H1 (cell line): ENCODE measurements around the gene ABCA1. TPM values are rescaled to one million over a fixed set of nuclear protein-coding genes. Genes with fewer than 3 reads are reported as not detected.

ENCODE experiments used
- CTCF ChIA-PET: fragments of 300-600 bp; sonication (Branson Sonifier 250); formaldehyde crosslinking; loops from one replicate; lab custom pipeline; 2021; ENCODE audit not compliant: partially characterized antibody; lab: Charles Lee
- POLR2A ChIA-PET: fragments of 300-600 bp; sonication (Branson Sonifier 250); formaldehyde crosslinking; loops from one replicate; lab custom pipeline; 2021; ENCODE audit warnings: inconsistent platforms; ENCODE audit not compliant: partially characterized antibody; lab: Charles Lee
- DNase-seq, 2 experiments: peaks; one replicate each; pipeline versions ENCODE4 v3.0.0 to v3.0.0-alpha.2; 2010 to 2022; ENCODE audit warnings: low spot score in 2 of 2, low read depth in 1 of 2, mixed read lengths in 1 of 2
- FAIRE-seq: peaks from 2 replicates; lab custom pipeline; 2011; peaks lifted over from hg19 to GRCh38; lab: Jason Lieb, UNC
- H2AFZ ChIP-seq: 2 replicates; pipeline ENCODE4 v1.8.1; 2012; ENCODE audit warnings: low read length, inconsistent platforms
- H2AK5ac ChIP-seq: 2 replicates; pipeline ENCODE4 v1.6.1; 2013; ENCODE audit warnings: low read depth, low read length
- H2BK120ac ChIP-seq: replicated peaks from 2 replicates; pipeline ENCODE3; 2013; ENCODE audit warnings: low read depth, low read length, inconsistent platforms
- H2BK12ac ChIP-seq: 2 replicates; pipeline ENCODE4 v1.6.1; 2013; ENCODE audit warnings: low read depth, low read length
- H2BK15ac ChIP-seq: 2 replicates; pipeline ENCODE4 v1.6.1; 2013; ENCODE audit warnings: low read length
- H2BK20ac ChIP-seq: 2 replicates; pipeline ENCODE4 v1.6.1; 2013; ENCODE audit warnings: low read length
- H2BK5ac ChIP-seq: 2 replicates; pipeline ENCODE4 v1.6.1; 2013; ENCODE audit warnings: low read depth, low read length
- H3K14ac ChIP-seq: 2 replicates; pipeline ENCODE4 v1.6.1; 2013; ENCODE audit warnings: inconsistent platforms; ENCODE audit not compliant: insufficient read length
- H3K18ac ChIP-seq: 2 replicates; pipeline ENCODE4 v1.6.1; 2013; ENCODE audit warnings: low read length; ENCODE audit errors: extremely low read depth
- H3K23ac ChIP-seq: 2 replicates; pipeline ENCODE4 v1.6.1; 2013; ENCODE audit warnings: inconsistent platforms; ENCODE audit not compliant: insufficient read length
- H3K23me2 ChIP-seq: 2 replicates; pipeline ENCODE4 v1.6.1; 2013; ENCODE audit warnings: low read depth, low read length
- H3K27ac ChIP-seq: 2 replicates; pipeline ENCODE4 v1.6.1; 2011; ENCODE audit warnings: low read depth, low read length, inconsistent platforms
- H3K27me3 ChIP-seq, 4 experiments: replicated peaks in 1 of 4; 1 replicate in 1 of 4; 2 replicates in 3 of 4; pipeline versions ENCODE4 v1.6.1 to v1.8.1; 2011 to 2013; ENCODE audit warnings: low read length in 3 of 4, mild to moderate bottlenecking in 3 of 4, inconsistent platforms in 2 of 4, mixed read lengths in 2 of 4, moderate library complexity in 1 of 4; ENCODE audit not compliant: control insufficient read depth in 3 of 4, insufficient read depth in 3 of 4; ENCODE audit errors: extremely low read depth in 1 of 4
- H3K36me3 ChIP-seq, 4 experiments: 2 replicates each; pipeline versions ENCODE4 v1.6.1 to v1.8.1; 2011 to 2013; ENCODE audit warnings: mild to moderate bottlenecking in 4 of 4, low read length in 3 of 4, moderate library complexity in 2 of 4, control low read depth in 1 of 4, inconsistent platforms in 1 of 4; ENCODE audit not compliant: insufficient read depth in 4 of 4, control insufficient read depth in 2 of 4
- H3K4ac ChIP-seq: replicated peaks from 2 replicates; pipeline ENCODE3; 2013; ENCODE audit warnings: low read length, low read depth, mixed read lengths, inconsistent platforms; ENCODE audit not compliant: insufficient read length
- H3K4me1 ChIP-seq, 4 experiments: replicated peaks in 1 of 4; 1 replicate in 1 of 4; 2 replicates in 3 of 4; pipeline versions ENCODE4 v1.6.1 to v1.8.1; 2011 to 2013; ENCODE audit warnings: low read length in 3 of 4, inconsistent platforms in 2 of 4, mixed read lengths in 1 of 4; ENCODE audit not compliant: insufficient read depth in 4 of 4, control insufficient read depth in 3 of 4
- H3K4me2 ChIP-seq, 2 experiments: 2 replicates each; pipeline versions ENCODE4 v1.6.1 to v1.8.1; 2011 to 2013; ENCODE audit warnings: low read depth in 2 of 2, low read length in 2 of 2, control low read depth in 1 of 2, inconsistent platforms in 1 of 2, mild to moderate bottlenecking in 1 of 2; ENCODE audit not compliant: insufficient read depth in 1 of 2
- H3K4me3 ChIP-seq, 4 experiments: fragments of 200-600, 300-600 bp in 1 of 4; sonication (generic), shearing (Covaris generic), sonication (Bioruptor Twin) in 1 of 4; 2 replicates each; pipeline versions ENCODE4 v1.5.1 to v1.8.1; 2011 to 2016; ENCODE audit warnings: low read length in 4 of 4, low read depth in 3 of 4, control low read depth in 2 of 4, inconsistent platforms in 2 of 4, mild to moderate bottlenecking in 2 of 4, mixed read lengths in 1 of 4, moderate library complexity in 1 of 4; ENCODE audit not compliant: insufficient read depth in 2 of 4; ENCODE audit errors: extremely low read depth in 1 of 4
- H3K56ac ChIP-seq: replicated peaks from 2 replicates; pipeline ENCODE3; 2013; ENCODE audit warnings: low read depth, mild to moderate bottlenecking, mixed read lengths, low read length, inconsistent platforms; ENCODE audit not compliant: insufficient read length
- H3K79me1 ChIP-seq: 2 replicates; pipeline ENCODE4 v1.6.1; 2013; ENCODE audit warnings: low read depth, low read length, control low read depth
- H3K79me2 ChIP-seq, 2 experiments: 2 replicates each; pipeline versions ENCODE4 v1.6.1 to v1.8.1; 2012 to 2013; ENCODE audit warnings: low read length in 2 of 2, mild to moderate bottlenecking in 2 of 2, inconsistent platforms in 1 of 2; ENCODE audit not compliant: insufficient read depth in 2 of 2, control insufficient read depth in 1 of 2
- H3K9ac ChIP-seq, 4 experiments: replicated peaks in 1 of 4; 1 replicate in 1 of 4; 2 replicates in 3 of 4; pipeline versions ENCODE4 v1.6.1 to v1.8.1; 2011 to 2013; ENCODE audit warnings: low read depth in 3 of 4, low read length in 3 of 4, control low read depth in 2 of 4, mild to moderate bottlenecking in 2 of 4, moderate library complexity in 2 of 4, inconsistent platforms in 1 of 4; ENCODE audit errors: extremely low read depth in 1 of 4
- H3K9me3 ChIP-seq, 2 experiments: 2 replicates each; pipeline versions ENCODE4 v1.6.1 to v1.8.1; 2012 to 2013; ENCODE audit warnings: mild to moderate bottlenecking in 2 of 2, moderate library complexity in 2 of 2, control low read depth in 1 of 2, inconsistent platforms in 1 of 2, low read depth in 1 of 2, low read length in 1 of 2, mixed read lengths in 1 of 2; ENCODE audit not compliant: insufficient read depth in 2 of 2
- H4K20me1 ChIP-seq, 2 experiments: replicated peaks in 1 of 2; 2 replicates each; pipeline versions ENCODE3 to v1.8.1; 2011 to 2013; ENCODE audit warnings: inconsistent platforms in 2 of 2, low read length in 2 of 2, mild to moderate bottlenecking in 1 of 2; ENCODE audit not compliant: insufficient read depth in 2 of 2, control insufficient read depth in 1 of 2
- H4K5ac ChIP-seq: 2 replicates; pipeline ENCODE4 v1.6.1; 2013; ENCODE audit warnings: low read length, low read depth, mixed read lengths, inconsistent platforms; ENCODE audit not compliant: insufficient read length
- H4K8ac ChIP-seq: 2 replicates; pipeline ENCODE4 v1.8.0; 2013; ENCODE audit warnings: mild to moderate bottlenecking, moderate library complexity, low read length, inconsistent platforms; ENCODE audit not compliant: insufficient read depth; ENCODE audit errors: extremely low read depth
- H4K91ac ChIP-seq: replicated peaks from 2 replicates; pipeline ENCODE3; 2013; ENCODE audit warnings: low read length, mixed read lengths, inconsistent platforms; ENCODE audit not compliant: insufficient read length
- BCL11A ChIP-seq, 2 experiments: IDR thresholded peaks; one replicate each; pipeline ENCODE4 v1.6.1; 2011; ENCODE audit warnings: low read depth in 2 of 2, low read length in 2 of 2, mild to moderate bottlenecking in 2 of 2
- BRCA1 ChIP-seq: IDR thresholded peaks from 2 replicates; pipeline ENCODE4 v1.6.1; 2012; ENCODE audit warnings: low read depth, low read length, improper control_type of control experiment
- CBX5 ChIP-seq: fragments of 300-800, 300-1000 bp; sonication (generic); IDR thresholded peaks from 2 replicates; pipeline ENCODE4 v1.7.1; 2016; ENCODE audit warnings: antibody characterized with exemption, low read length, low read depth
- POLR2AphosphoS5 ChIP-seq: IDR thresholded peaks from 2 replicates; pipeline ENCODE4 v1.6.1; 2011; ENCODE audit warnings: low read depth, low read length
- RBBP5 ChIP-seq: IDR thresholded peaks from 2 replicates; pipeline ENCODE4 v1.7.1; 2012; ENCODE audit warnings: low read depth, mild to moderate bottlenecking, inconsistent platforms, low read length, moderate library complexity, borderline replicate concordance
- SAP30 ChIP-seq: fragments of 300-600 bp; sonication (generic); IDR thresholded peaks from 2 replicates; pipeline ENCODE4 v1.7.1; 2012; ENCODE audit warnings: low read length, moderate library complexity, mild to moderate bottlenecking, inconsistent platforms; ENCODE audit not compliant: insufficient read depth, insufficient replicate concordance
- SIN3A ChIP-seq, 2 experiments: IDR thresholded peaks in 1 of 2; conservative IDR thresholded peaks in 1 of 2; 2 replicates each; pipeline ENCODE4 v1.6.1; 2011 to 2012; ENCODE audit warnings: low read length in 2 of 2, improper control_type of control experiment in 1 of 2, low read depth in 1 of 2, mild to moderate bottlenecking in 1 of 2
- SIX5 ChIP-seq: IDR thresholded peaks from 2 replicates; pipeline ENCODE4 v1.6.1; 2011; ENCODE audit warnings: mild to moderate bottlenecking, low read depth, low read length
- TAF7 ChIP-seq: optimal IDR thresholded peaks from 2 replicates; pipeline ENCODE3; 2011; ENCODE audit warnings: low read depth, mild to moderate bottlenecking, inconsistent platforms, low read length, moderate library complexity, borderline replicate concordance
- TBP ChIP-seq: IDR thresholded peaks from 2 replicates; pipeline ENCODE4 v1.6.1; 2011; ENCODE audit warnings: low read depth, low read length, improper control_type of control experiment
- WGBS, 2 experiments: shearing (Covaris generic) in 1 of 2; methylation state at CpG; one replicate each; pipeline versions ENCODE4 v1.1.6 to v1.1.7; 2013 to 2015; ENCODE audit warnings: low lambda C conversion rate in 2 of 2, mixed read lengths in 2 of 2, inconsistent platforms in 1 of 2, low coverage in 1 of 2, missing lambda C conversion rate in 1 of 2; ENCODE audit not compliant: insufficient replicate concordance in 2 of 2, insufficient coverage in 1 of 2, insufficient read length in 1 of 2; ENCODE audit errors: extremely low coverage in 1 of 2, missing lambda C conversion rate in 1 of 2; 5-methylcytosine and 5-hydroxymethylcytosine counted together
- polyA plus RNA-seq, 7 experiments: library from polyadenylated mRNA; depleted of rRNA in 3 of 7; stranded (reverse) in 5 of 7; unstranded in 2 of 7; fragments of >200 nt in 5 of 7; fragments of 200-250 nt in 2 of 7; gene quantifications; 1 replicate in 5 of 7; 2 replicates in 1 of 7; 4 replicates in 1 of 7; pipeline versions ENCODE4 v1.2.1 to v1.2.3, GENCODE V29; 2011 to 2013; ENCODE audit warnings: missing spikeins in 2 of 7, mixed read lengths in 2 of 7
- total RNA-seq: library from RNA; stranded (reverse); fragmentation: NEBNext Ultra II Directional; extraction: Animal tissue kit (Norgen Biotek cat#: 25700); gene quantifications from 2 replicates; pipeline ENCODE4 v1.2.1, GENCODE V29; 2021
- TF ChIP-seq, protein P1 (sequence below), 3 experiments: IDR thresholded peaks; 1 replicate in 2 of 3; 2 replicates in 1 of 3; pipeline versions ENCODE4 v1.5.1 to v1.6.1; 2011; ENCODE audit warnings: low read length in 3 of 3, mild to moderate bottlenecking in 3 of 3, inconsistent platforms in 2 of 3, low read depth in 1 of 3, moderate library complexity in 1 of 3; ENCODE audit not compliant: insufficient read depth in 1 of 3; ENCODE audit errors: control extremely low read depth in 1 of 3

ABCA1 gene
- total and polyA plus RNA-seq, 2 of the 8 experiments (the other 6 are each of a cell fraction or from before 2014, with no cell fraction given) = 6.9 to 7.8 TPM

GRCh38 chr9:104960662-104961061 is 32.7 kb upstream of the ABCA1 start:
- no peaks in the 10 kb centered on the region for H3K79me1 ChIP-seq
- no peak overlapping the region for H2BK120ac ChIP-seq
- no peak overlapping the region for H4K91ac ChIP-seq
- H2BK5ac ChIP-seq = peak overlapping the region; percentile 60; the same call in 1 of the 2 replicates
- no peak overlapping the region for H3K4ac ChIP-seq
- H4K8ac ChIP-seq = no peak overlapping the region
- H3K79me2 ChIP-seq = no peaks in the 10 kb centered on the region
- ChIA-PET POLR2A (interaction anchor here (0.6 to 2.1 kb wide), 6 partner anchors 10 to 121 kb away, joined by 3 to 14 read pairs (median 3); partner anchors contain the start of gene ABCA1), CTCF (interaction anchor here (0.8 to 2.0 kb wide), 4 partner anchors 8 to 455 kb away, joined by 3 to 5 read pairs (median 3); no protein-coding TSS in a partner anchor)
- no peak overlapping the region for H2BK20ac ChIP-seq
- H2BK15ac ChIP-seq = no peak overlapping the region
- H3K4me1 ChIP-seq = peaks cover 4 to 7% (median 5%) of the 10 kb centered on the region in 4 experiments; a peak in 5 of 7 replicates
- H4K5ac ChIP-seq = no peak overlapping the region
- no peak overlapping the region for H3K14ac ChIP-seq
- DNase-seq (no peak), FAIRE-seq (no peak)
- H3K27me3 ChIP-seq = no peaks in the 10 kb centered on the region
- no peak overlapping the region for H3K4me3 ChIP-seq
- no peak overlapping the region for H2AFZ ChIP-seq
- WGBS, 2 experiments = 34% methylated on average over 2 of the region's 2 CpGs; no CpG with 5 or more reads in 1 of the 2 experiments
- no peaks in the 10 kb centered on the region for H3K23me2 ChIP-seq
- no peak overlapping the region for H2BK12ac ChIP-seq
- H3K23ac ChIP-seq = no peak overlapping the region
- no peak overlapping the region for H3K18ac ChIP-seq
- H3K56ac ChIP-seq = no peak overlapping the region
- no peaks in the 10 kb centered on the region for H3K36me3 ChIP-seq
- no peaks in the 10 kb centered on the region for H3K9me3 ChIP-seq
- H3K9ac ChIP-seq = no peak overlapping the region
- H2AK5ac ChIP-seq = 0 out of 2 replicates have a peak overlapping the region, but pooled peaks have one; percentile 12
- H3K27ac ChIP-seq = no peak overlapping the region
- peak overlapping the region in 1 of 2 experiments; percentile 53; a peak in 1 of 4 replicates for H3K4me2 ChIP-seq
- no peaks in the 10 kb centered on the region for H4K20me1 ChIP-seq
- TF ChIP-seq SAP30 (no peak), RBBP5 (no peak), BCL11A (IDR thresholded peaks at IDR 0.05; ENCODE audit: low read depth in 2 of 2, low read length in 2 of 2) (no peak), TAF7 (no peak), BRCA1 (no peak), SIN3A (conservative IDR thresholded peaks at IDR 0.05 in 1 of 2, IDR thresholded peaks at IDR 0.05 in 1 of 2; ENCODE audit: low read depth in 1 of 2, low read length in 2 of 2) (no peak), TBP (no peak), POLR2AphosphoS5 (no peak), SIX5 (no peak), CBX5 (no peak)
- TF ChIP-seq, protein P1, sequence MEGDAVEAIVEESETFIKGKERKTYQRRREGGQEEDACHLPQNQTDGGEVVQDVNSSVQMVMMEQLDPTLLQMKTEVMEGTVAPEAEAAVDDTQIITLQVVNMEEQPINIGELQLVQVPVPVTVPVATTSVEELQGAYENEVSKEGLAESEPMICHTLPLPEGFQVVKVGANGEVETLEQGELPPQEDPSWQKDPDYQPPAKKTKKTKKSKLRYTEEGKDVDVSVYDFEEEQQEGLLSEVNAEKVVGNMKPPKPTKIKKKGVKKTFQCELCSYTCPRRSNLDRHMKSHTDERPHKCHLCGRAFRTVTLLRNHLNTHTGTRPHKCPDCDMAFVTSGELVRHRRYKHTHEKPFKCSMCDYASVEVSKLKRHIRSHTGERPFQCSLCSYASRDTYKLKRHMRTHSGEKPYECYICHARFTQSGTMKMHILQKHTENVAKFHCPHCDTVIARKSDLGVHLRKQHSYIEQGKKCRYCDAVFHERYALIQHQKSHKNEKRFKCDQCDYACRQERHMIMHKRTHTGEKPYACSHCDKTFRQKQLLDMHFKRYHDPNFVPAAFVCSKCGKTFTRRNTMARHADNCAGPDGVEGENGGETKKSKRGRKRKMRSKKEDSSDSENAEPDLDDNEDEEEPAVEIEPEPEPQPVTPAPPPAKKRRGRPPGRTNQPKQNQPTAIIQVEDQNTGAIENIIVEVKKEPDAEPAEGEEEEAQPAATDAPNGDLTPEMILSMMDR (IDR thresholded peaks at IDR 0.05; ENCODE audit: control extremely low read depth in 1 of 3, insufficient read depth in 1 of 3, low read depth in 1 of 3, low read length in 3 of 3) = no peak
